Measurements from ENCODE around the gene P3R3URF. TPM values are rescaled to one million over a fixed set of nuclear protein-coding genes. Genes with fewer than 3 reads are reported as not detected.

Gene P3R3URF
- total RNA-seq, 2 donors from 2014 or later, result not detected

- H3K27me3 Mint-ChIP-seq, result no peaks in the 10 kb centered on the region
- ATAC-seq, result no peak
- H3K36me3 Mint-ChIP-seq, result no peaks in the 10 kb centered on the region
- H3K9me3 Mint-ChIP-seq, result no peaks in the 10 kb centered on the region
- no peak overlapping the region for H3K27ac Mint-ChIP-seq
- H3K4me1 Mint-ChIP-seq (ENCODE audit: low read depth in 2 of 2), result peaks cover 18% of the 10 kb centered on the region in 2 donors
- DNase-seq (ENCODE audit: low spot score), result no peak
- no peak overlapping the region for H3K4me3 Mint-ChIP-seq
These were observed 11.0 kb upstream of the P3R3URF start for GRCh38 chr1:46187106-46187869.

DNA sequence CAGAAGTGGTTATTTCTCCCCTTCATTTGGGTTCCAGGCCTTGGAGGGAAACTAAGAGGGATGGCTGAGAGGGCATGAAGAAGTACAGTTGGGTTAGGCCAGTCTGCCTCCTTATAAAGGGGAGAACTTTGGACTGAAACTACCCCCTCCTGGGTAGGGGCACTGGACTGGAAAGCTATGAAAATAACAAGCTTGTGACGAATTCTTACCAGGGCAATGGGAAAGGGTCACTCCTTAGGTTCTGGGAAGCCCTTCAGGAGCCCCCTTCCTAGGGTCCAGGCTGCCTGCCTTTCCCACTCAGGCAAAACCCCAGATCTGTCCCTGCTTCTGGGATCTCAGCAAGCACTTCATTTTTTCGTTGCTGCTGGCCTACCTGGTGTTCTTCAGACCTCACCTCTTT, 9.8 kb upstream of the P3R3URF start:
- Mint-ChIP-seq H3K36me3 (no peaks in the 10 kb centered on the region), H3K4me3 (no peak overlapping the region), H3K27me3 (no peaks in the 10 kb centered on the region), H3K9me3 (no peaks in the 10 kb centered on the region), H3K4me1 (ENCODE audit: low read depth in 2 of 2) (peaks cover 18% of the 10 kb centered on the region in 2 donors), H3K27ac (no peak overlapping the region)
- DNase-seq (ENCODE audit: low spot score) (no peak), ATAC-seq (no peak)

- no peak for ATAC-seq
- DNase-seq (ENCODE audit: low spot score), result no peak
- Mint-ChIP-seq H3K36me3 (no peaks in the 10 kb centered on the region), H3K27me3 (no peaks in the 10 kb centered on the region), H3K4me3 (no peak overlapping the region), H3K27ac (peak overlapping the region in 1 of 2 donors; percentile 53), H3K4me1 (ENCODE audit: low read depth in 2 of 2) (peaks cover 18% of the 10 kb centered on the region in 2 donors), H3K9me3 (no peaks in the 10 kb centered on the region)
These were observed 8.8 kb upstream of the P3R3URF start for GRCh38 chr1:46184920-46185658.

GRCh38 chr1:46183926-46184557, 7.8 kb upstream of the P3R3URF start:
- peaks cover 18% of the 10 kb centered on the region in 2 donors for H3K4me1 Mint-ChIP-seq (ENCODE audit: low read depth in 2 of 2)
- H3K9me3 Mint-ChIP-seq, result no peaks in the 10 kb centered on the region
- peak overlapping the region; percentile 17 for H3K4me3 Mint-ChIP-seq
- DNase-seq (ENCODE audit: low spot score) (no peak), ATAC-seq (peak; percentile 72 to 74)
- peak overlapping the region; percentile 29 to 53 for H3K27ac Mint-ChIP-seq
- no peaks in the 10 kb centered on the region for H3K27me3 Mint-ChIP-seq
- H3K36me3 Mint-ChIP-seq, result no peaks in the 10 kb centered on the region

DNA sequence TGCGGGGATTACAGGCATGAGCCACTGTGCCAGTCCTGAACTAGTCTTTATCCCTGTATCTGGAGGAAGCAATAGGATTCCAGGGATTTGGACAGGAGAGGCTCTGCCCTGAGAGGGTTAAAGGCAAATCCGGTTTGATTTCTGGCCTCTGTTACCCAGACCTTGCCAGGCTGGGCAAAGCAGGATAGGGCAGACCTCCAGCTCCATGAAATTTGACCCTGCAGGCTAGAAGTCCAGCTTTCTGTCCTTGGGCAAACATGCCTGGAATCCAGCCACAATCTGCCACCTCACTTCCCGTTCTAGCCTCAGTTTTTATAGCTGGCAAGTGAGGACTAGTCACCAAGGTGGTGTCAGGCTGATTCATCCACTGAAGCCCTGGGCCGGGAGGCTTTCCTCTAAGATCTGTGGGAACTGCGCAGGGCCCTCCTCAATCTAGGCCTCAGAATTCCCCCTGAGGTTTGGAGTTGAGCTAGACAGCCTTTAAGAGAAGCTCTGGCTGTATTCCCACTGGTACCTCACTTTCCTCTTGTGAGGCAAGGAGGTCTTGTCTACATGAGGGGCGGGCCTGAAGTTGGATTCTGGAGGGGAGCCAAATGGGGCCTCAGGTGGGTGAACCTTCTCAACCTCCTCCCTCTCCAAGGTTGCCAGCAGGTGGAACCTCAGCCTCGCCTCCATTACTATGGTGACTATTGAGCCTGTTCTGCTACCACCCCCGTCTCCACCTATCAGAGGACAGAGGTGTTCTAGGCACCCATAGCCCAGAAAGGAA, 7.0 kb upstream of the P3R3URF start:
- no peaks in the 10 kb centered on the region for H3K27me3 Mint-ChIP-seq
- peaks cover 18% of the 10 kb centered on the region in 2 donors for H3K4me1 Mint-ChIP-seq (ENCODE audit: low read depth in 2 of 2)
- DNase-seq (ENCODE audit: low spot score) (no peak), ATAC-seq (no peak)
- H3K4me3 Mint-ChIP-seq, result no peak overlapping the region
- H3K36me3 Mint-ChIP-seq, result no peaks in the 10 kb centered on the region
- no peaks in the 10 kb centered on the region for H3K9me3 Mint-ChIP-seq
- no peak overlapping the region for H3K27ac Mint-ChIP-seq

DNA sequence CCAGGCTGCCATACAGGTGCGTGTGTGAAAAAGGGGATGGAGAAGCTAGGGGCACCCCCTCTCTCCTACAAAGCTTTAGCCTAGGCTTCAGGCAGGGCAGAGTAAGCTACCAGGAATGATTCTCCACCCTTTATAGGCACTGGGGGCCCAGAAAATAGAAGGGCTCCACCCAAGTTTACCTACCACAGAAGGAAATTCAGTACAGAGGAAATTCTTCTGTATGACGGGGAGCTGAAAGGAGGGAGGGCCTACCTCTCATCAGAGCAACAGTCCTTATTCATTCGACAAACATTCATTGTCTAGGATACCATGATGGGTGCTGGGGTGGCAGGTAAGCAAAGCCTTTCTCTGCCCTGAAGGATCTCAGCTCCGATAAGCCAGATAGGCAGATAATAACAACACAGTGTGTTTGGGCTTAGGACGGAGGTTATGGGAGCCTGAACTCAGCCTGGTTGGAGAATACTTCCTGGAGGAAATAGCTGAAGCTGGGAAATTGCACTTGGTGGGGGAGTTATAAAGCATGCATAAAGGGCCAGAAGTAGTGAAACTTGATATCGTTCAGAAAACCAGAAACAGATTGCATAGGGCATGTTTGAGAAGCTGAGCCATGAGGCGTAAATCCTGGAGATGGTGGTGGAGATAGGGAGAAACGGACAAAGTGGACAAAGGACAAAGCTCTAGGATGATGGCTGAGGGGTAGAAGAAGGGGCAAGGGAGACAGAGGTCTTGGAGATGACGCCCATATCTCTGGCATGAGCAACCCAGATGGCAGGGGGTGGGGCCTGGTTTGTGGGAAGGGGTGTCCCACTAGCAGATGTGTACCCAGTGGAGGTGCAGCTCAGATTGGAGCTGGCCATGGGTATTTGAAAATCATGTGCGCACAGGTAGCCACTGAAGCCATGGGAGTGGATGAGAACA, 5.3 kb upstream of the P3R3URF start:
- ATAC-seq (no peak), DNase-seq (ENCODE audit: low spot score) (no peak)

GRCh38 chr1:46180082-46180616, 3.9 kb upstream of the P3R3URF start:
- peaks cover 0 to 3% of the 10 kb centered on the region in 2 donors for H3K27me3 Mint-ChIP-seq
- H3K4me3 Mint-ChIP-seq, result no peak overlapping the region
- H3K36me3 Mint-ChIP-seq, result no peaks in the 10 kb centered on the region
- no peaks in the 10 kb centered on the region for H3K9me3 Mint-ChIP-seq
- H3K4me1 Mint-ChIP-seq (ENCODE audit: low read depth in 2 of 2), result peaks cover 14 to 15% of the 10 kb centered on the region in 2 donors
- no peak overlapping the region for H3K27ac Mint-ChIP-seq
- DNase-seq (ENCODE audit: low spot score), result no peak
- ATAC-seq, result no peak

More for the DNA sequence above, 5.3 kb upstream of the P3R3URF start:
- Mint-ChIP-seq H3K27ac (no peak overlapping the region), H3K9me3 (no peaks in the 10 kb centered on the region), H3K27me3 (peaks cover 0 to 3% of the 10 kb centered on the region in 2 donors), H3K4me3 (no peak overlapping the region), H3K36me3 (no peaks in the 10 kb centered on the region), H3K4me1 (ENCODE audit: low read depth in 2 of 2) (peaks cover 18% of the 10 kb centered on the region in 2 donors)

DNA sequence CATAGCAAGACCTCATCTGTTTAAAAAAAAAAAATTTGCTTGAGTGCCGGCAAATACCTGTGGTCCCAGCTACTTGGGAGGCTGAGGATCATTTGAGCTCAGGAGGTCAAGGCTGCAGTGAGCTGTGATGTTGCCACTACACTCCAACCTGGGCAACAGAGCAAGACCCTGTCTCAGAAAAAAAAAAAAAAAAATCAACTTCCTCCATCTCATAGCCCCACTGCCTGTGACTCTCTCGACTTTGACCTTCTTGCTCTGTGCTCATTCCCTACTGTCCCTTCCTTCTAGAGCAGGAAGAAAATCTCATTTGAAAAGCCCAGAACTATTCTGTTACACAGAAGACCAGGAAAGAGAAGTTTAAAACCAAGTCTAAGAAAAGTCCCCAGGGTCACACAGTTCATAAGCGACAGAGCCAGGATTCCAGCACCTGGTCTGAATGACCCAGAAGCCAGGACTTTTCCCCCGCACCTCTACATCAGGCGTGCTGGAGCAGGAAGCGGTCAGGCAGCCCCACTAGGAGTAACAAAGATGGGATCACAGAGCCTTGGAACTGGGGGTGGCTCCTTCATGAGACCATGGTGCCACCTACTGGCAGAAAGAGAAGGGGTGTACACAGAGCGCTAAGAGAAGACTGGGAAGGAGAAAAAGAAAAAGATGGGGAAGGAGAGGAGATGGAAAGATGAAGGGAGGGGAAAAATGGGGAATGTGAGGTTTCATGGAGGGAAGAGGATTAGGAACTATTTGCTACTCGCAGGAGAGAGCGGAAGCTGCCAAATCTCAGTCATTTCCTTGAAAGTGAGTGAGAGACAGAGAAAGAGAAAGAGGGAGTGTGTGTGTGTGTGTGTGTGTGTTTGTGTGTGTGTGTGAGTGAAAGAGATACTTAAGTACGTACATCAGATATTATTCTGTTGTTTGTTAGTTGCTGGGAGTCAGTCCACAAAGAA, 3.1 kb upstream of the P3R3URF start:
- ATAC-seq, result peak; percentile 67 to 78
- H3K4me3 Mint-ChIP-seq, result no peak overlapping the region
- H3K9me3 Mint-ChIP-seq, result no peaks in the 10 kb centered on the region
- H3K27ac Mint-ChIP-seq, result no peak overlapping the region
- peaks cover 0 to 3% of the 10 kb centered on the region in 2 donors for H3K27me3 Mint-ChIP-seq
- peaks cover 7 to 8% of the 10 kb centered on the region in 2 donors for H3K4me1 Mint-ChIP-seq (ENCODE audit: low read depth in 2 of 2)
- peak; percentile 82 for DNase-seq (ENCODE audit: low spot score)
- no peaks in the 10 kb centered on the region for H3K36me3 Mint-ChIP-seq

DNA sequence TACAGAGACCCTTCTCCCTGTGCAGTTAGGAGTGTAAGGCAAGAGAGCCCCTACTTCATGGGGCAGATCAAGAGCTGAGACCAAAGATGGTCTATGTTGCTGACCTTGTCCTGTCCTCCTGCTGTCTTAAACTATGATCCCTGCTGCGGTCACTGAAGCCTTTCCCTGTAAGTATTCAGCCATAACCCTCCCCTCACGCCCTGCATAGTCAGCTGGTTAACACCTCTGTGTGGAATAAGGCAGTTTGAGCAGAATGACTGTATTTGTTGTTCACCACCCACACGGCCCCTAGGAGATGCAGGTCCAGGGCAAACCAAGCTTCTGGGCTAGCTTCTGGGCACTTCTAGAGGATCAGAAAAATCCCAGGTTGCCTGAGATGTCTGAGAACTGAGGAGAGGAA, 1.0 kb downstream of the P3R3URF start:
- ATAC-seq, result peak in 1 of 2 donors; percentile 66
- no peak overlapping the region for H3K27ac Mint-ChIP-seq
- no peak overlapping the region for H3K4me3 Mint-ChIP-seq
- DNase-seq (ENCODE audit: low spot score), result no peak
- no peaks in the 10 kb centered on the region for H3K36me3 Mint-ChIP-seq
- H3K27me3 Mint-ChIP-seq, result peaks cover 3 to 7% of the 10 kb centered on the region in 2 donors
- H3K9me3 Mint-ChIP-seq, result no peaks in the 10 kb centered on the region
- H3K4me1 Mint-ChIP-seq (ENCODE audit: low read depth in 2 of 2), result no peaks in the 10 kb centered on the region

DNA sequence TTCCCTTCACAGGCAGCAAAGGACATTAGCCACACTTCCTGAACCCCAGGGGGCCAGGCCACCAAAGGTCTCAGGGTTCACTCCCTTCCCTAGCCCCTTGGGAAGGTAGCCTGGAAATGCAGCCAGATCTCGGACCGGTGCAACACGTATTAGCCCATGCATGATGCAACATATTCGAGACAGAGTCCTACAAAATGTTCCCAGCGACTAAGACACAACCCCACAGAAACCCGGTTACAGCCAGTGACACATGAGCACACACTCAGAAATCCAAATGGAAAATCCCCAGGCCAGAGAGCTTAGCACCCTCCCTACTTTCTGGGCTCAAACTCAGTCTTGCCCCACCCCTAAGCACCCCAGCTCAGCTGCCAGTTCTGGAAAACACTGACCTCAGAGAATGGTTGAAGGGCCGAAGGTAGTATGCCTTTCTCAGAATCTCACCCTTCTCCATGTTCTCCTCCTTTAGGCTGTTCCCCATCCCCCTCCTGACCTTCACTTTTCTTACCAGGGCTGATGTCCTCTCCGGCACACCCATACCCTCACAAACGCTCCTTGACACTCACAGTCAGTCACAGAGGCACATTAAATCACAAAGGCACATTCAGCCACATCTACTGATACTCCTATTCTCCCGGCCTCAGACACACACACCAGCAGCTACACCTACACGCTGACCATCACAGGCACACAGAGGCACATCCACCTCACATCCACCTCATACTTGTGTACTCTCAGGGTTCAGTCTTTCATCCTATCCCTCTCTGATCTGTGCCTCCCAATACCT, 1.6 kb downstream of the P3R3URF start, which contains the start of gene TSPAN1:
Gene TSPAN1, plus strand, starts transcription at position 640 of the 784 bp plus-strand sequence. CDS start 6,021 bp downstream, outside the sequence.
- Mint-ChIP-seq H3K4me3 (no peak within 1 kb of the TSS), H3K27ac (no peak within 1 kb of the TSS), H3K9me3 (no peaks in the 10 kb centered on the region), H3K27me3 (peaks cover 3 to 8% of the 10 kb centered on the region in 2 donors), H3K4me1 (ENCODE audit: low read depth in 2 of 2) (no peaks in the 10 kb centered on the region), H3K36me3 (no peaks in the 10 kb centered on the region)
- no peak for DNase-seq (ENCODE audit: low spot score)
- ATAC-seq, result peak in 1 of 2 donors; percentile 25

DNA sequence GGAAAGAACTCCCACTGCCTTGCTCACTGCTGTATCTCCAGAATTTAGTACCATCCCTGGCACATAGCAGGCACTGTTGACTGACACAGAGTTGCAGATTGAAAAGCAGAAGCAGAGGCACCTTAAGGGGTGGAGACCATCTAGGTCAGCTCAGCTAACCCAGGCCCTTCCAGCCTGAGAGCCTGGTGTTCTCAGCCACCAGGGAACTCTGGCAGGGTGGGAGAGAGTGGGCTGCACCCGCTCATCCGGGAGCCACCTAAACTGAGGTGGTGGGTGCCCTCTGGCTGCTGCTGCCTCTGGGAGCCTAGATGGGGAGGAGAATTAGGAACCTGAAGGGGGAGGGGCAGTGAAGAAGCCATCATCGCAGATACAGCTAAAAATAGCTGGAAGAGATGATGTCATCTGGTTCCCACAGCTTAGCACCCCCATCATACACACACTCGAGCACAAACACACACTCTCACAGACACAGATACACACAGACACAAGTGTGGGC, 2.9 kb downstream of the P3R3URF start:
- H3K4me3 Mint-ChIP-seq, result no peak overlapping the region
- no peak overlapping the region for H3K27ac Mint-ChIP-seq
- no peaks in the 10 kb centered on the region for H3K4me1 Mint-ChIP-seq (ENCODE audit: low read depth in 2 of 2)
- peaks cover 8 to 9% of the 10 kb centered on the region in 2 donors for H3K27me3 Mint-ChIP-seq
- no peaks in the 10 kb centered on the region for H3K9me3 Mint-ChIP-seq
- DNase-seq (ENCODE audit: low spot score) (no peak), ATAC-seq (no peak)
- H3K36me3 Mint-ChIP-seq, result no peaks in the 10 kb centered on the region
